Spleen (tissue), 11 donors: Measurements from ENCODE around the gene YES1. TPM values are rescaled to one million over a fixed set of nuclear protein-coding genes. Genes with fewer than 3 reads are reported as not detected.
A peak's percentile ranks its signal among the peaks of the same experiment; 100 is the strongest.
"Not testable (repeated sequence)": the region's sequence is repeated elsewhere in the genome, so short reads cannot be mapped to it uniquely, and the experiment has no call there.

ENCODE experiments used
- DNase-seq: peaks from one replicate; pipeline ENCODE4 v3.0.0-alpha.2; 2020
- H3K27ac ChIP-seq, 8 donors: fragments of 200-600 bp; sonication (generic) in 7 of 8; 1 replicate in 4 of 8; 2 replicates in 4 of 8; pipeline versions ENCODE4 v1.5.0 to v1.8.0; 2016 to 2021; ENCODE audit warnings: inconsistent platforms in 4 of 8, mild to moderate bottlenecking in 4 of 8, moderate library complexity in 1 of 8
- H3K27me3 ChIP-seq, 7 donors: fragments of 200-600 bp; sonication (generic) in 6 of 7; replicated peaks in 1 of 7; 1 replicate in 4 of 7; 2 replicates in 3 of 7; pipeline versions ENCODE4 v1.5.0 to v1.8.0; 2016 to 2021; ENCODE audit warnings: inconsistent platforms in 3 of 7, mild to moderate bottlenecking in 1 of 7
- H3K36me3 ChIP-seq, 6 donors: fragments of 200-600 bp; sonication (generic) in 5 of 6; 1 replicate in 4 of 6; 2 replicates in 2 of 6; pipeline versions ENCODE4 v1.5.0 to v1.8.0; 2016 to 2021; ENCODE audit warnings: inconsistent platforms in 2 of 6
- H3K4me1 ChIP-seq, 6 donors: fragments of 200-600 bp; sonication (generic) in 5 of 6; 1 replicate in 3 of 6; 2 replicates in 3 of 6; pipeline versions ENCODE4 v1.5.0 to v1.8.0; 2016 to 2021; ENCODE audit warnings: inconsistent platforms in 3 of 6
- H3K4me3 ChIP-seq, 8 donors: fragments of 200-600 bp; sonication (generic) in 7 of 8; 1 replicate in 4 of 8; 2 replicates in 4 of 8; pipeline versions ENCODE4 v1.5.0 to v1.8.0; 2016 to 2021; ENCODE audit warnings: inconsistent platforms in 4 of 8, mild to moderate bottlenecking in 4 of 8, moderate library complexity in 2 of 8
- H3K9me3 ChIP-seq, 8 donors: fragments of 200-600 bp; sonication (generic) in 7 of 8; 1 replicate in 4 of 8; 2 replicates in 4 of 8; pipeline versions ENCODE4 v1.5.0 to v1.8.0; 2016 to 2021; ENCODE audit warnings: inconsistent platforms in 4 of 8
- POLR2A ChIP-seq, 3 donors: fragments of 450-650 bp; IDR thresholded peaks; one replicate each; pipeline ENCODE4 v1.5.1; 2017; ENCODE audit warnings: antibody characterized with exemption in 3 of 3, mild to moderate bottlenecking in 1 of 3
- POLR2AphosphoS5 ChIP-seq, 3 donors: sonication (generic); formaldehyde crosslinking; IDR thresholded peaks; one replicate each; pipeline ENCODE4 v1.5.1; 2017; ENCODE audit warnings: antibody characterized with exemption in 3 of 3
- WGBS, 5 donors: extraction: QIAGEN DNeasy Blood & Tissue Kit in 3 of 5; methylation state at CpG; one replicate each; pipeline versions ENCODE4 v1.1.5 to v1.1.7; 2013 to 2018; 5-methylcytosine and 5-hydroxymethylcytosine counted together
- intact Hi-C: fragments of 100-400 bp; cut with DNase I; formaldehyde crosslinking; loops from one replicate; pipeline ENCODE4 v1.15.0; 2023; ENCODE audit warnings: low total_unique reads
- polyA plus RNA-seq, 3 donors: library from polyadenylated mRNA; stranded (reverse); fragments of 200-250 nt; gene quantifications; one replicate each; pipeline ENCODE4 v1.2.1, GENCODE V29; 2013
- total RNA-seq, 7 donors: library from RNA; depleted of rRNA in 3 of 7; stranded (reverse); fragments of >200 nt in 3 of 7; fragmentation: NEBNext Ultra II Directional in 4 of 7; extraction: Animal tissue kit (Norgen Biotek cat#: 25700) in 4 of 7; gene quantifications; one replicate each; pipeline versions ENCODE4 v1.1.0 to v1.2.1, GENCODE V29; 2016 to 2021
- TF ChIP-seq, protein P1 (sequence below), 11 experiments: fragments of 200-600 bp in 7 of 11; fragments of 450-650 bp in 4 of 11; sonication (generic) in 4 of 11; IDR thresholded peaks in 8 of 11; conservative IDR thresholded peaks in 3 of 11; 1 replicate in 7 of 11; 2 replicates in 4 of 11; pipeline versions ENCODE4 v1.4.0 to v1.8.0; 2016 to 2021; ENCODE audit warnings: antibody characterized with exemption in 11 of 11, inconsistent platforms in 4 of 11, mild to moderate bottlenecking in 1 of 11
- donor health status: healthy with polysubstance abuse.
- donor health status: DM: no; HTN: no; CAD: no; lungs with moderate emphysema.
- donor health status: DM: no; HTN: no; CAD: no.
- donor health status: Bipolar disorder and iron deficiency.
- donor health status: healthy.
- donor health status: DM: no; HTN: no; CAD: no.
- donor health status: DM: yes; HTN: yes; CAD: no.

Gene YES1
- total and polyA plus RNA-seq, 10 donors, result 8.4 to 128 (median 60.9) TPM

- H3K36me3 ChIP-seq, result no peaks in the 10 kb centered on the region
- no peak for DNase-seq
- WGBS, 5 donors, result 0 to 2% (median 1%) methylated on average over 20 to 30 of the region's 30 CpGs
- intact Hi-C loops, result no loop called here
- peaks cover 20 to 86% (median 47%) of the 10 kb centered on the region in 6 donors for H3K4me1 ChIP-seq
- H3K27me3 ChIP-seq, result peaks cover 0 to 88% (median 16%) of the 10 kb centered on the region in 7 donors
- H3K27ac ChIP-seq, result peak overlapping the region; percentile 93 to 98 (median 96)
- peak overlapping the region; percentile 53 to 81 (median 62) for H3K4me3 ChIP-seq
- TF ChIP-seq, protein P1, sequence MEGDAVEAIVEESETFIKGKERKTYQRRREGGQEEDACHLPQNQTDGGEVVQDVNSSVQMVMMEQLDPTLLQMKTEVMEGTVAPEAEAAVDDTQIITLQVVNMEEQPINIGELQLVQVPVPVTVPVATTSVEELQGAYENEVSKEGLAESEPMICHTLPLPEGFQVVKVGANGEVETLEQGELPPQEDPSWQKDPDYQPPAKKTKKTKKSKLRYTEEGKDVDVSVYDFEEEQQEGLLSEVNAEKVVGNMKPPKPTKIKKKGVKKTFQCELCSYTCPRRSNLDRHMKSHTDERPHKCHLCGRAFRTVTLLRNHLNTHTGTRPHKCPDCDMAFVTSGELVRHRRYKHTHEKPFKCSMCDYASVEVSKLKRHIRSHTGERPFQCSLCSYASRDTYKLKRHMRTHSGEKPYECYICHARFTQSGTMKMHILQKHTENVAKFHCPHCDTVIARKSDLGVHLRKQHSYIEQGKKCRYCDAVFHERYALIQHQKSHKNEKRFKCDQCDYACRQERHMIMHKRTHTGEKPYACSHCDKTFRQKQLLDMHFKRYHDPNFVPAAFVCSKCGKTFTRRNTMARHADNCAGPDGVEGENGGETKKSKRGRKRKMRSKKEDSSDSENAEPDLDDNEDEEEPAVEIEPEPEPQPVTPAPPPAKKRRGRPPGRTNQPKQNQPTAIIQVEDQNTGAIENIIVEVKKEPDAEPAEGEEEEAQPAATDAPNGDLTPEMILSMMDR (IDR thresholded peaks at IDR 0.05 in 8 of 11, conservative IDR thresholded peaks at IDR 0.05 in 3 of 11), result no peak
- TF ChIP-seq POLR2A (IDR thresholded peaks at IDR 0.05), result no peak
- TF ChIP-seq POLR2AphosphoS5 (IDR thresholded peaks at IDR 0.05), result no peak
- peaks cover 0 to 10% (median 0%) of the 10 kb centered on the region in 8 donors for H3K9me3 ChIP-seq
Measured at GRCh38 chr18:811182-811891, 705 bp downstream of the YES1 start.

DNA sequence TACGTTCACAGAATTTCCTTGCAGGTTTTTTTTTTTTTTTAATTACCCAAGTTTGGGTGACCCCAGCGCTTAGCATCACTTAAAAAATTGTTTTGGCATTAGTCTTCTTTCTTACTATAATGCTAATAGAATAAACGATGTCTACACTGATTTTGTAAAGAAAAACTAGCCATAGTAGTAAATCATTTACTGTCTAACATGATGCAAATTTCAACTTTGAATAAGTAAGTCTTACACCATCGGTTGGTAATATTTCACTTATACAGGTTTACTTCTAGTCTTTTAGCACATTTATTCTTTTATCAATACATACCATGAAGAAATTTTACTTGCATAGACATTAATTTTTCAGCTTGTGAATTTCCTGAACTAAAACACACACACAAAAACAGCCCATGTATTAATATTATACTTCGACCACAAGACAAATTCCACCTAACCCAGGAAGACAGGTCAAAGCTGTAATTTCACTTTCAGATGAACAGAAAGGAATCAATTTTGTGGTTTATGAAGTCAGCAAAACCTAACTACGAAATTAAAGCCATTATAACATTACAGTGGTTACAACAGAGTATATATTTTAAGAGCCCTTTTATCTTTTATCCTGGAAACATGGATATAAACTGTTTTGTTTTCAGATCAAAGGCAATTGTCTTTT is 1.9 kb downstream of the YES1 start:
- TF ChIP-seq POLR2A (IDR thresholded peaks at IDR 0.05), result no peak
- TF ChIP-seq POLR2AphosphoS5 (IDR thresholded peaks at IDR 0.05), result no peak
- TF ChIP-seq, protein P1 (IDR thresholded peaks at IDR 0.05 in 8 of 11, conservative IDR thresholded peaks at IDR 0.05 in 3 of 11), result no peak
- peak overlapping the region in 7 of 8 donors; percentile 53 to 81 (median 60) for H3K4me3 ChIP-seq
- 31 to 46% (median 36%) methylated on average over 6 of the region's 6 CpGs for WGBS, 5 donors
- H3K9me3 ChIP-seq, result peaks cover 0 to 10% (median 0%) of the 10 kb centered on the region in 8 donors
- peaks cover 0 to 85% (median 16%) of the 10 kb centered on the region in 7 donors for H3K27me3 ChIP-seq
- intact Hi-C loops, result no loop called here
- no peak for DNase-seq
- H3K36me3 ChIP-seq, result no peaks in the 10 kb centered on the region
- peaks cover 27 to 98% (median 57%) of the 10 kb centered on the region in 6 donors for H3K4me1 ChIP-seq
- H3K27ac ChIP-seq, result peak overlapping the region in 6 of 8 donors; percentile 33 to 98 (median 96)

DNA sequence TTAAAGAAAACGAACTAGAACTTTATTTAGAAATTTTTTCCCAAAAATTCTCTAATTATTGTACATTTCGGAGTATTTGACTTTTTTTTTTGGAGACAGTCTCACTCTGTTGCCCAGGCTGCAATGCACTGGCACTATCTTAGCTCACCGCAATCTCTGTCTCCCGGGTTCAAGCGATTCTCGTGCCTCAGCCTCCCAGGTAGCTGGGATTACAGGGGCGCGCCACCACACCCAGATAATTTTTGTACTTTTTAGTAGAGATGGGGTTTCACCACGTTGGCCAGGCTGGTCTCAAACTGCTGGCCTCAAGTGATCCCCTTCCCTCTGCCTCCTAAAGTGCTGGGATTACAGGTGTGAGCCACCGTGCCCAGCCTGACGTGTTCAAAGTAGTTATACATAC is 2.8 kb downstream of the YES1 start:
- DNase-seq, H3K36me3 ChIP-seq, intact Hi-C loops: not testable (repeated sequence)
- H3K27ac ChIP-seq, result peak overlapping the region in 4 of 8 donors; percentile 71 to 97 (median 96)
- H3K9me3 ChIP-seq, result peaks cover 0 to 10% (median 0%) of the 10 kb centered on the region in 8 donors
- peaks cover 27 to 98% (median 57%) of the 10 kb centered on the region in 6 donors for H3K4me1 ChIP-seq
- H3K27me3 ChIP-seq, result peaks cover 0 to 85% (median 16%) of the 10 kb centered on the region in 7 donors
- 90 to 95% (median 91%) methylated on average over 11 of the region's 11 CpGs for WGBS, 5 donors
- peak overlapping the region in 3 of 8 donors; percentile 58 to 81 (median 69) for H3K4me3 ChIP-seq

GRCh38 chr18:808502-808901 is 3.5 kb downstream of the YES1 start:
- Histone ChIP-seq H3K4me3 (peak overlapping the region in 1 of 8 donors; percentile 36), H3K4me1 (peaks cover 24 to 98% (median 57%) of the 10 kb centered on the region in 6 donors), H3K27me3 (peaks cover 0 to 83% (median 16%) of the 10 kb centered on the region in 7 donors), H3K27ac (peak overlapping the region in 6 of 8 donors; percentile 15 to 97 (median 28)), H3K36me3 (no peaks in the 10 kb centered on the region), H3K9me3 (peaks cover 0 to 10% (median 0%) of the 10 kb centered on the region in 8 donors)
- TF ChIP-seq, protein P1 (IDR thresholded peaks at IDR 0.05 in 8 of 11, conservative IDR thresholded peaks at IDR 0.05 in 3 of 11), result no peak
- TF ChIP-seq POLR2AphosphoS5 (IDR thresholded peaks at IDR 0.05), result no peak
- no peak for TF ChIP-seq POLR2A (IDR thresholded peaks at IDR 0.05)
- no peak for DNase-seq
- 49 to 73% (median 52%) methylated on average over 2 of the region's 2 CpGs for WGBS, 5 donors
- intact Hi-C loops, result no loop called here
